UCSD-AML1 (cell line): Measurements from ENCODE around the gene TMEM132D.

ENCODE experiments used
- DNase-seq: peaks from one replicate; lab custom pipeline; 2025; ENCODE audit not compliant: unreplicated experiment; lab: John Stamatoyannopoulos, UW

TMEM132D gene

GRCh38 chr12:129470196-129470595 is 433.6 kb downstream of the TMEM132D start:
- DNase-seq, result no peak

- DNase-seq, result no peak
Observed at GRCh38 chr12:129467726-129468125, 436.1 kb downstream of the TMEM132D start.

- no peak for DNase-seq
Observed at GRCh38 chr12:129467289-129467688, 436.5 kb downstream of the TMEM132D start.

- DNase-seq, result no peak
Observed at GRCh38 chr12:129466499-129466898, 437.3 kb downstream of the TMEM132D start.

GRCh38 chr12:129459886-129460285 is 443.9 kb downstream of the TMEM132D start:
- DNase-seq, result no peak

GRCh38 chr12:129446696-129447095 is 457.1 kb downstream of the TMEM132D start:
- DNase-seq, result no peak

- no peak for DNase-seq
Observed at GRCh38 chr12:129440278-129440677, 463.5 kb downstream of the TMEM132D start.

- no peak for DNase-seq
Observed at GRCh38 chr12:129434790-129435189, 469.0 kb downstream of the TMEM132D start.

- no peak for DNase-seq
Observed at GRCh38 chr12:129428240-129428936, 475.4 kb downstream of the TMEM132D start.

- DNase-seq, result no peak
Observed at GRCh38 chr12:129423041-129423580, 480.7 kb downstream of the TMEM132D start.

- DNase-seq, result no peak
Observed at GRCh38 chr12:129413295-129413694, 490.5 kb downstream of the TMEM132D start.

- DNase-seq, result no peak
Observed at GRCh38 chr12:129409281-129409680, 494.5 kb downstream of the TMEM132D start.

- no peak for DNase-seq
Observed at GRCh38 chr12:129404556-129404955, 499.3 kb downstream of the TMEM132D start.

GRCh38 chr12:129401572-129401971 is 502.3 kb downstream of the TMEM132D start:
- DNase-seq, result no peak

- no peak for DNase-seq
Observed at GRCh38 chr12:129394177-129394825, 509.5 kb downstream of the TMEM132D start.

- DNase-seq, result no peak
Observed at GRCh38 chr12:129393357-129393937, 510.4 kb downstream of the TMEM132D start.

- no peak for DNase-seq
Observed at GRCh38 chr12:129385637-129385990, 518.2 kb downstream of the TMEM132D start.

- DNase-seq, result no peak
Observed at GRCh38 chr12:129383956-129384355, 519.9 kb downstream of the TMEM132D start.

- no peak for DNase-seq
Observed at GRCh38 chr12:129381715-129382114, 522.1 kb downstream of the TMEM132D start.

- DNase-seq, result no peak
Observed at GRCh38 chr12:129379076-129379804, 524.6 kb downstream of the TMEM132D start.

GRCh38 chr12:129378496-129378895 is 525.3 kb downstream of the TMEM132D start:
- DNase-seq, result no peak
